NT2/D1 (cell line): ENCODE data around the gene UPP2.

Source experiments
- DNase-seq: peaks from one replicate; pipeline ENCODE4 v3.0.0-alpha.2; 2011; ENCODE audit warnings: low read depth, low spot score
- H3K27me3 ChIP-seq: 2 replicates; pipeline ENCODE4 v1.6.0; 2011; ENCODE audit warnings: mild to moderate bottlenecking; ENCODE audit not compliant: insufficient read length, insufficient read depth
- H3K36me3 ChIP-seq: 2 replicates; pipeline ENCODE4 v1.6.1; 2011; ENCODE audit warnings: mild to moderate bottlenecking, low read length, mixed read lengths; ENCODE audit not compliant: insufficient read depth, insufficient read length
- H3K4me1 ChIP-seq: 2 replicates; pipeline ENCODE4 v1.5.1; 2011; ENCODE audit not compliant: insufficient read depth, insufficient read length
- H3K4me3 ChIP-seq: 2 replicates; pipeline ENCODE4 v1.5.1; 2011; ENCODE audit warnings: low read depth; ENCODE audit not compliant: insufficient read length
- H3K9ac ChIP-seq: 2 replicates; pipeline ENCODE4 v1.6.0; 2011; ENCODE audit warnings: low read depth; ENCODE audit not compliant: insufficient read length
- H3K9me3 ChIP-seq: 2 replicates; pipeline ENCODE4 v1.5.1; 2011; ENCODE audit warnings: mild to moderate bottlenecking, low read length; ENCODE audit not compliant: insufficient read depth
- SUZ12 ChIP-seq: IDR thresholded peaks from 2 replicates; pipeline ENCODE4 v1.6.1; 2011; ENCODE audit not compliant: insufficient read length, insufficient read depth; ENCODE audit errors: extremely low read depth
- YY1 ChIP-seq: IDR thresholded peaks from 2 replicates; pipeline ENCODE4 v1.6.1; 2011; ENCODE audit not compliant: insufficient read length, insufficient read depth
- ZNF274 ChIP-seq: IDR thresholded peaks from 2 replicates; pipeline ENCODE4 v1.6.1; 2011; ENCODE audit warnings: mild to moderate bottlenecking, low read depth, low read length

Gene UPP2

DNA sequence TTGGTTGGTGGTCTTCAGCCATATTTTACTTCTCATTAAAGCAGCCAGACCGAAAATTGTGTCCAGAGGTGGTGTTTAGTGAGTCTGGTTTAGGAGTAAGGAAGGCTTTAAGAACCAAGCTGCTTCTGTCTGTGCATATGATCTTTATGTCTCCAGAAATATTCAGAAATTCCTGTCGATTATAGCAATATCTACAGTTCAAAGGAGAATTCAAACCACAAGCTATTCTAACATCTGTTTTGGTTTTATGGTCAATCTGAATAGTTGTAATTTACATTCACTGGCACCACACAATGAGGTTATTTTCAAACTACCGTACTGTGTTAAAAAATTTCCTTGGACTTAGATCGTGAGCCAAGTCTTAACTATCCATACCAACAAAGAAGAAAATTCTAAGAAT is 11.3 kb downstream of the UPP2 start:
- Histone ChIP-seq H3K9ac (no peak overlapping the region), H3K4me3 (no peak overlapping the region), H3K4me1 (peaks cover 2% of the 10 kb centered on the region), H3K36me3 (no peaks in the 10 kb centered on the region), H3K27me3 (no peaks in the 10 kb centered on the region), H3K9me3 (0 out of 2 replicates have a peak, but pooled peaks cover 4% of the 10 kb centered on the region)
- DNase-seq = no peak
- TF ChIP-seq ZNF274 (no peak), SUZ12 (no peak), YY1 (no peak)

- Histone ChIP-seq H3K4me1 (peaks cover 2% of the 10 kb centered on the region), H3K4me3 (no peak overlapping the region), H3K27me3 (no peaks in the 10 kb centered on the region), H3K9me3 (0 out of 2 replicates have a peak, but pooled peaks cover 4% of the 10 kb centered on the region), H3K36me3 (no peaks in the 10 kb centered on the region), H3K9ac (no peak overlapping the region)
- DNase-seq = no peak
- TF ChIP-seq ZNF274 (no peak), YY1 (no peak), SUZ12 (no peak)
Measured at GRCh38 chr2:158113741-158114295, 12.1 kb downstream of the UPP2 start.

DNA sequence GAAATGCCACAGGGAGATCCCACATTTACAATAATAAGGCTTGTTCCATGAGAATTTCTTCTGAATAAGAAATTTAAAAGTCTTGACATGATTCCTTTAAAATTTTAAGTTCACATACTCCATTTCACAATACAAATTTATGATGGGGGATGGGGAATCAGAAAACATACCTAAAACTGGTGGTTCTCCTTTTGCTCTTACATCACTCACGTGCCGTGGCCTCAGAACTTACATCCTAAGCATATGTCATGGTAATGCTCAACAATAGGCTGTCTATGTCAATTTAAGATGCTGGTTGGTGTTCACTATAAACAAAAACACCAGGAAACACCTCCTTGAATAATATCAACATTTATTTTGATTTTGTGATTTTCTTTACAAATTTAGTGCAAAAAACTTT is 12.8 kb downstream of the UPP2 start:
- DNase-seq = no peak
- Histone ChIP-seq H3K9ac (no peak overlapping the region), H3K4me3 (no peak overlapping the region), H3K9me3 (0 out of 2 replicates have a peak, but pooled peaks cover 4% of the 10 kb centered on the region), H3K27me3 (no peaks in the 10 kb centered on the region), H3K36me3 (no peaks in the 10 kb centered on the region), H3K4me1 (peaks cover 2% of the 10 kb centered on the region)
- TF ChIP-seq SUZ12 = no peak

DNA sequence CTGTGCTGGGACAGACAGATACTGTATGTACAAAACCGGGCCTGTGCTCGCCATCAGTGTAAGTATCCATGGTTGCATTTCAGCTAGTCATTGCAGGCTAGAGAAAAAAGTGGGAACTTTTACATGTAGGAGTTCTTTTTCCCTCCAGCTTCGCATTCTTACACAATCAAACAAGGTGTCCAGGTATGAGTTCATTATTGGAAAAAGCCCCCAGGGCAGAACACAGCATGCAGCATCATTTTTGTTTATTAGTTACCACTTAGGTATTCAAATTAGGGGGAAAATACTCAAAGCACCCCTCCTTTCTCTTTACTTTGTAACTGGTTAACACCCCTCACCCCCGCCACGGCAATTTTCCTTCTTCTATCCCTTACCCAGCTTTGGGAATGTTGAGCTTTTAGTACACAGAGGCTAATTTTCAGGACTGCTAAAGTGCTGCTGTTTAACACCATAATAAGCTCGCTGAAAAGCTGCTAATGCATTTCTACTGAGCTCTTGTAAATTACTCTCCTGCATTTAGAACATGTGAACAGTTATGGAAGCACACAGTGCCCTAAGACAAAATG is 13.6 kb downstream of the UPP2 start:
- Histone ChIP-seq H3K9ac (no peak overlapping the region), H3K36me3 (no peaks in the 10 kb centered on the region), H3K4me3 (no peak overlapping the region), H3K9me3 (0 out of 2 replicates have a peak, but pooled peaks cover 4% of the 10 kb centered on the region), H3K4me1 (peaks cover 2% of the 10 kb centered on the region), H3K27me3 (no peaks in the 10 kb centered on the region)
- DNase-seq = no peak
- TF ChIP-seq YY1 (no peak), ZNF274 (no peak), SUZ12 (no peak)

GRCh38 chr2:158116936-158117335 is 15.3 kb downstream of the UPP2 start:
- no peak for DNase-seq
- H3K9me3 ChIP-seq = 0 out of 2 replicates have a peak, but pooled peaks cover 4% of the 10 kb centered on the region
- no peak overlapping the region for H3K4me3 ChIP-seq
- no peak for TF ChIP-seq YY1
- H3K27me3 ChIP-seq = no peaks in the 10 kb centered on the region
- no peaks in the 10 kb centered on the region for H3K36me3 ChIP-seq
- H3K9ac ChIP-seq = no peak overlapping the region
- H3K4me1 ChIP-seq = peaks cover 2% of the 10 kb centered on the region

GRCh38 chr2:158120102-158120501 is 18.4 kb downstream of the UPP2 start:
- TF ChIP-seq SUZ12 (no peak), ZNF274 (no peak), YY1 (no peak)
- Histone ChIP-seq H3K36me3 (no peaks in the 10 kb centered on the region), H3K27me3 (no peaks in the 10 kb centered on the region)

GRCh38 chr2:158120664-158121641 is 19.3 kb downstream of the UPP2 start:
- TF ChIP-seq YY1 = no peak
- no peak for TF ChIP-seq ZNF274
- TF ChIP-seq SUZ12 = no peak
- no peak for DNase-seq

More at GRCh38 chr2:158120102-158120501, 18.4 kb downstream of the UPP2 start:
- H3K4me3 ChIP-seq = no peak overlapping the region
- H3K9ac ChIP-seq = no peak overlapping the region
- peaks cover under 1% of the 10 kb centered on the region for H3K4me1 ChIP-seq
- H3K9me3 ChIP-seq = no peaks in the 10 kb centered on the region
- no peak for DNase-seq

More at GRCh38 chr2:158120664-158121641, 19.3 kb downstream of the UPP2 start:
- Histone ChIP-seq H3K27me3 (no peaks in the 10 kb centered on the region), H3K36me3 (no peaks in the 10 kb centered on the region), H3K9me3 (no peaks in the 10 kb centered on the region), H3K9ac (no peak overlapping the region), H3K4me3 (no peak overlapping the region), H3K4me1 (no peaks in the 10 kb centered on the region)
